ENCODE measurements around the gene ZBED6.

Gene ZBED6

GRCh38 chr1:203796236-203796605 lies 798 bp downstream of the ZBED6 start:
- H3K4me3 ChIP-seq (ENCODE audit: control insufficient read depth in 1 of 7, extremely low read depth in 1 of 7, insufficient read depth in 4 of 7, low read depth in 2 of 7, low read length in 6 of 7): peak overlapping the region; percentile 75 to 93 (median 84)
- peak overlapping the region; percentile 92 to 96 for H3K27ac ChIP-seq (ENCODE audit: insufficient read depth in 1 of 2, low read depth in 1 of 2, low read length in 2 of 2, poor library complexity in 1 of 2, severe bottlenecking in 2 of 2)
- peaks cover 0 to 2% (median 0%) of the 10 kb centered on the region in 5 experiments for H3K9me3 ChIP-seq (ENCODE audit: control extremely low read depth in 1 of 5, control insufficient read depth in 4 of 5, insufficient read depth in 2 of 5, low read depth in 1 of 5, low read length in 4 of 5)
- ChIA-PET CTCF (interaction anchor here (0.7 kb wide), 1 partner anchor 19 kb away, joined by 3 read pairs; no protein-coding TSS in a partner anchor), POLR2A (no interaction called here)
- no peaks in the 10 kb centered on the region for H3K27me3 ChIP-seq (replicated peaks in 2 of 5; ENCODE audit: control insufficient read depth in 4 of 5, insufficient read depth in 5 of 5, low read length in 4 of 5)
- H3K36me3 ChIP-seq (ENCODE audit: control insufficient read depth in 4 of 4, insufficient read depth in 4 of 4, low read length in 3 of 4): peaks cover 13 to 34% (median 18%) of the 10 kb centered on the region in 4 experiments
- peak in 2 of 3 donors; percentile 33 to 43 for DNase-seq
- WGBS (ENCODE audit: insufficient coverage): 0% methylated on average over 7 of the region's 12 CpGs
- peaks cover 10 to 32% (median 14%) of the 10 kb centered on the region in 4 experiments for H3K4me1 ChIP-seq (ENCODE audit: control extremely low read depth in 1 of 4, control insufficient read depth in 4 of 4, insufficient read depth in 4 of 4, low read length in 3 of 4)

- POLR2A ChIA-PET: no interaction called here
- CTCF ChIA-PET: interaction anchor here (0.7 kb wide), 1 partner anchor 20 kb away, joined by 3 read pairs; no protein-coding TSS in a partner anchor
- no peak for DNase-seq
- 100% methylated on average over 1 of the region's 2 CpGs for WGBS (ENCODE audit: insufficient coverage)
- Histone ChIP-seq H3K27me3 (replicated peaks in 2 of 5; ENCODE audit: control insufficient read depth in 4 of 5, insufficient read depth in 5 of 5, low read length in 4 of 5) (no peaks in the 10 kb centered on the region), H3K27ac (ENCODE audit: insufficient read depth in 1 of 2, low read depth in 1 of 2, low read length in 2 of 2, poor library complexity in 1 of 2, severe bottlenecking in 2 of 2) (no peak overlapping the region), H3K36me3 (ENCODE audit: control insufficient read depth in 4 of 4, insufficient read depth in 4 of 4, low read length in 3 of 4) (peaks cover 15 to 39% (median 19%) of the 10 kb centered on the region in 4 experiments), H3K9me3 (ENCODE audit: control extremely low read depth in 1 of 5, control insufficient read depth in 4 of 5, insufficient read depth in 2 of 5, low read depth in 1 of 5, low read length in 4 of 5) (peaks cover 0 to 2% (median 0%) of the 10 kb centered on the region in 5 experiments), H3K4me1 (ENCODE audit: control extremely low read depth in 1 of 4, control insufficient read depth in 4 of 4, insufficient read depth in 4 of 4, low read length in 3 of 4) (peaks cover 10 to 33% (median 14%) of the 10 kb centered on the region in 4 experiments), H3K4me3 (ENCODE audit: control insufficient read depth in 1 of 7, extremely low read depth in 1 of 7, insufficient read depth in 4 of 7, low read depth in 2 of 7, low read length in 6 of 7) (peak overlapping the region in 6 of 7 experiments; percentile 75 to 93 (median 88))
Measured at GRCh38 chr1:203797216-203797615, 1.8 kb downstream of the ZBED6 start.

- peaks cover 0 to 2% (median 0%) of the 10 kb centered on the region in 5 experiments for H3K9me3 ChIP-seq (ENCODE audit: control extremely low read depth in 1 of 5, control insufficient read depth in 4 of 5, insufficient read depth in 2 of 5, low read depth in 1 of 5, low read length in 4 of 5)
- peak in 2 of 3 donors; percentile 13 to 15 for DNase-seq
- H3K27ac ChIP-seq (ENCODE audit: insufficient read depth in 1 of 2, low read depth in 1 of 2, low read length in 2 of 2, poor library complexity in 1 of 2, severe bottlenecking in 2 of 2): no peak overlapping the region
- peaks cover 10 to 33% (median 14%) of the 10 kb centered on the region in 4 experiments for H3K4me1 ChIP-seq (ENCODE audit: control extremely low read depth in 1 of 4, control insufficient read depth in 4 of 4, insufficient read depth in 4 of 4, low read length in 3 of 4)
- H3K27me3 ChIP-seq (replicated peaks in 2 of 5; ENCODE audit: control insufficient read depth in 4 of 5, insufficient read depth in 5 of 5, low read length in 4 of 5): no peaks in the 10 kb centered on the region
- CTCF ChIA-PET: no interaction called here
- WGBS (ENCODE audit: insufficient coverage): 100% methylated on average over 1 of the region's 6 CpGs
- H3K36me3 ChIP-seq (ENCODE audit: control insufficient read depth in 4 of 4, insufficient read depth in 4 of 4, low read length in 3 of 4): peaks cover 16 to 42% (median 22%) of the 10 kb centered on the region in 4 experiments
- no peak overlapping the region for H3K4me3 ChIP-seq (ENCODE audit: control insufficient read depth in 1 of 7, extremely low read depth in 1 of 7, insufficient read depth in 4 of 7, low read depth in 2 of 7, low read length in 6 of 7)
- POLR2A ChIA-PET: no interaction called here
Measured at GRCh38 chr1:203797948-203798655, 2.7 kb downstream of the ZBED6 start.

- Histone ChIP-seq H3K36me3 (ENCODE audit: control insufficient read depth in 4 of 4, insufficient read depth in 4 of 4, low read length in 3 of 4) (peaks cover 18 to 48% (median 28%) of the 10 kb centered on the region in 4 experiments), H3K27ac (ENCODE audit: insufficient read depth in 1 of 2, low read depth in 1 of 2, low read length in 2 of 2, poor library complexity in 1 of 2, severe bottlenecking in 2 of 2) (no peak overlapping the region), H3K9me3 (ENCODE audit: control extremely low read depth in 1 of 5, control insufficient read depth in 4 of 5, insufficient read depth in 2 of 5, low read depth in 1 of 5, low read length in 4 of 5) (peaks cover 0 to 2% (median 0%) of the 10 kb centered on the region in 5 experiments), H3K27me3 (replicated peaks in 2 of 5; ENCODE audit: control insufficient read depth in 4 of 5, insufficient read depth in 5 of 5, low read length in 4 of 5) (no peaks in the 10 kb centered on the region), H3K4me3 (ENCODE audit: control insufficient read depth in 1 of 7, extremely low read depth in 1 of 7, insufficient read depth in 4 of 7, low read depth in 2 of 7, low read length in 6 of 7) (no peak overlapping the region), H3K4me1 (ENCODE audit: control extremely low read depth in 1 of 4, control insufficient read depth in 4 of 4, insufficient read depth in 4 of 4, low read length in 3 of 4) (peaks cover 10 to 33% (median 14%) of the 10 kb centered on the region in 4 experiments)
- 100% methylated on average over 4 of the region's 4 CpGs for WGBS (ENCODE audit: insufficient coverage)
- ChIA-PET POLR2A (no interaction called here), CTCF (no interaction called here)
- no peak for DNase-seq
Measured at GRCh38 chr1:203799157-203799556, 3.7 kb downstream of the ZBED6 start.

GRCh38 chr1:203799971-203800370 lies 4.5 kb downstream of the ZBED6 start:
- peaks cover 6 to 31% (median 13%) of the 10 kb centered on the region in 4 experiments for H3K4me1 ChIP-seq (ENCODE audit: control extremely low read depth in 1 of 4, control insufficient read depth in 4 of 4, insufficient read depth in 4 of 4, low read length in 3 of 4)
- ChIA-PET CTCF (no interaction called here), POLR2A (no interaction called here)
- DNase-seq: no peak
- H3K36me3 ChIP-seq (ENCODE audit: control insufficient read depth in 4 of 4, insufficient read depth in 4 of 4, low read length in 3 of 4): peaks cover 18 to 48% (median 29%) of the 10 kb centered on the region in 4 experiments
- H3K4me3 ChIP-seq (ENCODE audit: control insufficient read depth in 1 of 7, extremely low read depth in 1 of 7, insufficient read depth in 4 of 7, low read depth in 2 of 7, low read length in 6 of 7): peak overlapping the region in 1 of 7 experiments; percentile 11
- H3K9me3 ChIP-seq (ENCODE audit: control extremely low read depth in 1 of 5, control insufficient read depth in 4 of 5, insufficient read depth in 2 of 5, low read depth in 1 of 5, low read length in 4 of 5): peaks cover 0 to 2% (median 0%) of the 10 kb centered on the region in 5 experiments
- no CpG with 5 or more reads among the region's 1 CpG for WGBS (ENCODE audit: insufficient coverage)
- no peak overlapping the region for H3K27ac ChIP-seq (ENCODE audit: insufficient read depth in 1 of 2, low read depth in 1 of 2, low read length in 2 of 2, poor library complexity in 1 of 2, severe bottlenecking in 2 of 2)
- no peaks in the 10 kb centered on the region for H3K27me3 ChIP-seq (replicated peaks in 2 of 5; ENCODE audit: control insufficient read depth in 4 of 5, insufficient read depth in 5 of 5, low read length in 4 of 5)

- Histone ChIP-seq H3K27ac (ENCODE audit: insufficient read depth in 1 of 2, low read depth in 1 of 2, low read length in 2 of 2, poor library complexity in 1 of 2, severe bottlenecking in 2 of 2) (no peak overlapping the region), H3K27me3 (replicated peaks in 2 of 5; ENCODE audit: control insufficient read depth in 4 of 5, insufficient read depth in 5 of 5, low read length in 4 of 5) (no peaks in the 10 kb centered on the region), H3K9me3 (ENCODE audit: control extremely low read depth in 1 of 5, control insufficient read depth in 4 of 5, insufficient read depth in 2 of 5, low read depth in 1 of 5, low read length in 4 of 5) (no peaks in the 10 kb centered on the region), H3K36me3 (ENCODE audit: control insufficient read depth in 4 of 4, insufficient read depth in 4 of 4, low read length in 3 of 4) (peaks cover 13 to 38% (median 27%) of the 10 kb centered on the region in 4 experiments), H3K4me1 (ENCODE audit: control extremely low read depth in 1 of 4, control insufficient read depth in 4 of 4, insufficient read depth in 4 of 4, low read length in 3 of 4) (peaks cover 0 to 2% (median 0%) of the 10 kb centered on the region in 4 experiments), H3K4me3 (ENCODE audit: control insufficient read depth in 1 of 7, extremely low read depth in 1 of 7, insufficient read depth in 4 of 7, low read depth in 2 of 7, low read length in 6 of 7) (no peak overlapping the region)
- DNase-seq: no peak
- 98% methylated on average over 5 of the region's 7 CpGs for WGBS (ENCODE audit: insufficient coverage)
- ChIA-PET POLR2A (no interaction called here), CTCF (interaction anchor here (0.9 kb wide), 1 partner anchor 24 kb away, joined by 3 read pairs; no protein-coding TSS in a partner anchor)
Measured at GRCh38 chr1:203805689-203806088, 10.3 kb downstream of the ZBED6 start.

GRCh38 chr1:203807196-203807595 lies 11.8 kb downstream of the ZBED6 start:
- no peaks in the 10 kb centered on the region for H3K9me3 ChIP-seq (ENCODE audit: control extremely low read depth in 1 of 5, control insufficient read depth in 4 of 5, insufficient read depth in 2 of 5, low read depth in 1 of 5, low read length in 4 of 5)
- no peaks in the 10 kb centered on the region for H3K27me3 ChIP-seq (replicated peaks in 2 of 5; ENCODE audit: control insufficient read depth in 4 of 5, insufficient read depth in 5 of 5, low read length in 4 of 5)
- 100% methylated on average over 2 of the region's 2 CpGs for WGBS (ENCODE audit: insufficient coverage)
- H3K4me1 ChIP-seq (ENCODE audit: control extremely low read depth in 1 of 4, control insufficient read depth in 4 of 4, insufficient read depth in 4 of 4, low read length in 3 of 4): no peaks in the 10 kb centered on the region
- ChIA-PET POLR2A (no interaction called here), CTCF (no interaction called here)
- H3K4me3 ChIP-seq (ENCODE audit: control insufficient read depth in 1 of 7, extremely low read depth in 1 of 7, insufficient read depth in 4 of 7, low read depth in 2 of 7, low read length in 6 of 7): no peak overlapping the region
- H3K27ac ChIP-seq (ENCODE audit: insufficient read depth in 1 of 2, low read depth in 1 of 2, low read length in 2 of 2, poor library complexity in 1 of 2, severe bottlenecking in 2 of 2): no peak overlapping the region
- peaks cover 13 to 36% (median 23%) of the 10 kb centered on the region in 4 experiments for H3K36me3 ChIP-seq (ENCODE audit: control insufficient read depth in 4 of 4, insufficient read depth in 4 of 4, low read length in 3 of 4)
- DNase-seq: no peak

Data from common myeloid progenitor, CD34-positive (primary cell).